HG02970 (cell line): Measurements from ENCODE around the gene VAV2.

ENCODE experiments used
- ATAC-seq: cut with Tn5 transposase; IDR thresholded peaks from one replicate; pipeline ENCODE4 v1.9.1; 2021; ENCODE audit warnings: mild to moderate bottlenecking, moderate library complexity, moderate number of reproducible peaks; ENCODE audit not compliant: unreplicated experiment, low FRiP score

Gene VAV2

DNA sequence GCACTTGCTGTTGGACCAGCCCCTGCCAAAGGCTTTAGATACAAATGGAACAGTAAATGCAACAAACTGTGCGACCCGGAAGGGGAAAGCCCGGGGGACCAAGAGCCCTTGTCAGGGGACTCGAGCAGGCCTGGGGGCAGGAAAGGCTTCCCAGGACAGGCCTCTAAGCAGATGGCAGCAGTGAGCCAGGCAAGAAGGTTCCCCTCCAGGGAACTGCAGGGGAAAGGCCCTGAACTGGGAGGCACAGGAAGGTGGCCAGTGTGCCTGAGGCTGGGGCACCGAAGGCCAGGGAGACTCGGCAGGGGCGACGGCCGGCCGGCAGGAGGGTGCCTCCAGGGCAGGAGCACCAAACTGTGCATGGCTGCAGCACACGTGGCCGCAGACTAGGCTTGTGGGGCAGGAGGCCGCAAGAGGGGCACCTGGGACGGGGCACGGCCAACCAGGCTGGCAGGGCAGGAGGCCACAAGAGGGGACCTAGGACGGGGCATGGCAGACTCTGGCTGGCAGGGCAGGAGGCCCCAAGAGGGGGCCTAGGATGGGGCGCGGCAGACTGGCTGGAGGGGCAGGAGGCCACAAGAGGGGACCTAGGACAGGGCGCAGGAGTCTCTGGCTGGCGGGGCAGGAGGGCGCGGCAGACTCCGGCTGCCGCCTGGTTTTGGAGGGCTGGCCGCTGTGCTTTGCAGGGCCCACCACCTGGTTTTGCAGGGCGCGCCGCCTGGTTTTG, 10.0 kb downstream of the VAV2 start:
- no peak for ATAC-seq

DNA sequence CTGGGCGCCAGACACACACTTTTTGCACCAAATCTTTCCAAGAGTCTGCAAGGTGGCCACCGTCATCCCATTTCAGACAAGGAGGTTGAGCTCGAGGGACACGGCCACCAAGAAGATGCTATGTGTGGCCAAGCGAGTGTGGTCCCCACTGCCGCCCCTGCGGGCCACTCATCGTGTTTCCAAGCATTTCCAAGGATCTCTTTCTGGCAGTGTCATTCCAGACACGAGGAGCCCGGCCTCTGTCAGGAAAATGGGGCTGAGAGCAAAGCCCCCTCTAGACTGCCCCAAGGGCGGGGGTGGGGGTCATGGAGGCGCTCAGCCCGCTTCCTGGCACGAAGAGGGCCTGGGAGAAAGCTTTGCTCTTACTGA, 10.6 kb downstream of the VAV2 start:
- no peak for ATAC-seq

DNA sequence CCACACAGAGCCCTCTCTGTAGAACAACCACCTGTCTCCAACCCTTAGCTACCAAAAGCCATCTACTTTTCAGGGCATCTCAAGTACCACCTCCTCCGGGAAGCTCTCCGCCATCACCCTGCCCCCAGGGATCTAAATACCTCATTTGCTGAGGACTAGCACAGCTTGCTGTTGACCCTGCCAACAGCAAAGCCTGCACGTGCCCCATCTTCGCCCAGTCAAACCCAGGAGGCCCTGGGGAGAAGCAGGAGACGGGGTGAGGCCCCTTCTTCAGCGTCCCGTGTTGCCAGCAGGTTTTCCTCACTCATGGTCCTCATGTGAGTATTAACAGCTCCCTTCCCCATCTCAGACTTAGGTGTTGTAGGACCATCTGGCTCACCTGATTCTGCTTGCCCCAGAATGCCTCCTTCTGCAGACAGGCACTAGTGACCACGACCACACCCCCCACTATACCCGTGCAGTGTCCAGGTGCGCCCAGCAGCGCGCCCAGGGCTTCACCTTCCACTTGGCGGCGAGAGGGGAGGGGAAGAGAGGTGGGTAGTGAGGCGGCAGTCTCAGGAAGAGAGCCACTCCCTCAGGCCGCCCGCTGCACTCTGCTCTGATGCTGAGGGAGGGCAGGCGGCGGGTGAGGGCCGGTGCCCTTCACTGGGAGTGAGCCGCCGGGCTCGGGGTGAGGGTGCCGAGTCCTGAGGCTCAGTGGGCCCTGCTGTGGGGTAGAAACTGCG, 11.1 kb downstream of the VAV2 start:
- ATAC-seq, result no peak

DNA sequence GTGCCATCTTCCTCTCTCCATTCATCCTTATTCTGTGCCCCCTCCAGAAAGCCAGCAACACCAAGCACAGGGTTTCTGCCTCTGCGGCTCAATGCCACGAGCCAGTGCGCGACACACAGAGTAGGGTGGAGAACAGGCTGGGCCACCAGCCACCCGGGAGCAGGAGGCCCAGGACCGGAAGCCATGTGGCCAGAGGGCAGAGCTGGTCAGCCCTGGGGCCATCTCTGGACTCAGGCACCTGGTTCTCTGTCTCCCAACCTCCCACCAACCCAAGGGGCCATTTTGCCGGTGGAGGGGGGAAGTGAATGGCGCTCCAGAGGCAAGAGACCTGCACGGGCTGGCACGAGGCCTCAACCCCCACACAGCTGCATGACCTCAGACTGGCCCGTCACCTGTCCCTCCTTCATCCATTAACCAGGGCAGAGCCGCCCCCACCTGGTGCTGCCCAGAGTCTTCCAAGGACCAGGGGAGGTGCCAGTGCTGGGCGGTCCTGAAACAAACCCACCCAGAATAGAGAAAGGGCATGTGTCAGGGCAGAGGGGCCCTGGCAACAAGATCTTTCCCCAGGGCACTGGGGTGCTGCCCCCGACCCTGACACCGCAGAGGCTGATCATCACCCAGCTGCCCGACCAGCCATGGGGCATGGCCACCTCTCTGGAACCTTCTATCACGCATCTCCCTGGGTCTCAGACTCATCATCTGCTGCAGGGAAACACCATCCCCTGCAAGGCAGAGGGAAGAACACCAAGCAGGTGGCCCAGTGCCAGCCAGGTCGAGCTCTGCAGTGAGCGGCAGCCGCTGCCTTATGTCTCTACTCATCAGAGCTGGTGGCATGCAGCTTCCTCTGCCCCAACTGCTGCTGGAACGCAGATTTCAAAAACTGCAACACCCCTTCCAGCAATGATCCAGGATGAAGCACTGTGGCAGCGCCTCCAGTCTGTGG, 11.9 kb downstream of the VAV2 start:
- no peak for ATAC-seq

DNA sequence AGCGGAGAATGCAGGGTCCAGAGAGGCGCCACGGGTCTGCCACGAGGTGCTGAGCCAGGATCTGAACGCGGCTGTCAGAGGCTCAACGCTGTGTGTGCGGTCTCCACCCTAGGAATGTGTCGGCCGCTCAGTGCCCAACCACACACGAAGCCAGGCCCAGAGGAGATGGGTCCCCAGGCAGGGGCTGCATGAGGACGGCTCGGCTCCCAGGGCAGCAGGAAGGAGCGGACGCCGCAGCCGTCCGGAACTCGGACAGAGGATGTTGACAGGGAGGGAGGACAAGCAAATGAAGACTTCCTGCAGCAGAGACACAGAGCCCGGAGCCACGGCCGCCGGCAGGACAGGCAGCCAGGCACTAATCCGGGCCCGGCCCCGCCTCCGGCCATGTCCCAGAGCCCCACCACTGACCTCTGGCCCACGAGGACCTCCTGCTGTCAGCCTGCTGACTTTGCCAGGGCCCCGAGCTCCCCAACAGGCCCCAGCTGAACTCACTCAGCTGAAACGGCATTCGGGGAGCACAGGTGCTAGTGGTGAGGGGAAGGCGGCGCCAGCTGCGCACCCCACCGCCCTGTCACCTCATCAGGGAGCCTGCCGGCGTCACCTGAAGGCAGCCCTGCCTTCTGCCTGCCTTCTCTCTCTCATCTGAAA, 12.7 kb downstream of the VAV2 start:
- no peak for ATAC-seq

DNA sequence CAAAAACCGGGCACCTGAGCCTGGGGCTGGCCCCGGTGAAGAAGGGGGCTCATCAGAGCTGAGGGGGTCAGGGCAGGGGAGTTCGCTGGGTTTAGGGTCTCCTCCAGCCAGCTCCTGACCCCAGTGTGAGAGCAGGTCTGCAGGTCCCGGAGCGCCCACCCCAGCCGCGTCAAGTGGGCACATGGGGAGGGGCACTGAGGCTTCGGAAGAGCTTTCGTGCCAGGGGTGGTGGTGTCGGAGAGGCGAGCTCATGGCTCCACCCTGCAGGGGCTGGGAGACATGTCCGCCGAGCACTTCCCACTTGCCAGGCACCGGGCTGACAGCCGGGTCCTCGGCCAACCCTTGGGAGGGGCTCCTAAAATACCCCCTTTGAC, 13.2 kb downstream of the VAV2 start:
- ATAC-seq, result no peak

DNA sequence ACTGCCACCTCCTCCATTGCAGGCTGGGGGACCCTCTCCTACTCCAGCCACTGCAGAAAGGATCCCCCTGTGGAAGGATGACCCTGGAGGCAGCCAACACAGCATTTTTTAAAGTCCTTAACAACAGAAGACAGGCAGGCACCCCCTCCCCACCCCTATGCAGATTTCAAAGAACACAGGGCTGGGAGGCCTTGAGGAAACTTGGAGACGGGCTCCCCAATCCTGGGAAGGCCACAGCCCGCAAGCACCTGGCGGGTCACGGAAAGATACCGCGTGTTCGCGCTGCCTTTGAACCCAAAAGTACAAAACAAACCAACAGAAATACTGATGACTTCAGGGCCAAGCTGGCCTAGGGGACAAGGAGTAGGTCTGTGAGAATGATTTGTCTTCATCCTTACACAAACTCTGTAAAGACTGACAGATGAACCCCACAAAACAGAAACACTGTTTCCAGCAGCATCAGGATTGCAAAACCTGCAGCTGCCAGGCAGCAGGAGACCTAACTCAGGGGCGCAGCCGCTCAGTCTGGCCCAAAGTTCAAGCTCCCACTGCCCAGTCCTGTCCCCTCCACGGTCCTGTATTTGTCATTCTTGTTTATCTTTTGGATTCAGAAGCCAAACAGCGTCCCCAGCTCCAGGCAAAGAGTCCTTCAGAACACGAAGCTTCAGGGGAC, 13.8 kb downstream of the VAV2 start:
- ATAC-seq, result no peak

DNA sequence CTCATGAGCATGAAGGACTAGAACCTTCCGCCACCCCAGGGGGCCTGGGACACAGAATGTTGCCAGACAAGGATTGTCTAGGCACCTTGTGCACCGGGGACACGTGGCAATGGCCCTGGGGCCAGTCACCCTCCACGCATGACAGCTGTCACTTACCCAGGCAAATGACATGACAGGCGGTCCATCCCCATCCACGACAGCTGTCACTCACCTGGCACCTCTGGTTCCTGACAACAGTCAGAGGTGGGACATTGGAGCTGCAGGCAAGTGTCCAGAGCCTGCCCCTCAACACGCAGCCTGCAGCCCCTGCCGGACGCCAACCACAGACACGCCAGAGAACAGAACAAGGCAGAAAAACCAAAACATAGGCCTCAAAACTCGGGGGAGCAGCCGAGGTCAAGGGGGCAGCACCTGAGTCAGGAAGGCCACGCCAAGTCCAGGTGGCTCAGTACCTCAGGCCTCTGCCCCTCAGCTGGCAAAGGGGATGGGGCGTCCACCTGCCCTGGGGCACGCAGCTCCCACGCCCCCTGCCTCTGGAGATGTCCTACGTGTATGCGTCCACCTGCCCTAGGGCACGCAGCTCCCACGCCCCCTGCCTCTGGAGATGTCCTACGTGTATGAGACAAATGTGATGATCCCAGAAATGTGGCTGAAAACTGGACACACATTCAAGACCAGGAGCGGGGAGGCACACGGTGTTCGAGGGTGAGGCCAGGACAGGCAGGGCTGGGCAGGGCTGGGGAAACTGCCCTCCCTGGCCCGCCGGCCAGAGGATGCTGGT, 14.5 kb downstream of the VAV2 start:
- no peak for ATAC-seq

DNA sequence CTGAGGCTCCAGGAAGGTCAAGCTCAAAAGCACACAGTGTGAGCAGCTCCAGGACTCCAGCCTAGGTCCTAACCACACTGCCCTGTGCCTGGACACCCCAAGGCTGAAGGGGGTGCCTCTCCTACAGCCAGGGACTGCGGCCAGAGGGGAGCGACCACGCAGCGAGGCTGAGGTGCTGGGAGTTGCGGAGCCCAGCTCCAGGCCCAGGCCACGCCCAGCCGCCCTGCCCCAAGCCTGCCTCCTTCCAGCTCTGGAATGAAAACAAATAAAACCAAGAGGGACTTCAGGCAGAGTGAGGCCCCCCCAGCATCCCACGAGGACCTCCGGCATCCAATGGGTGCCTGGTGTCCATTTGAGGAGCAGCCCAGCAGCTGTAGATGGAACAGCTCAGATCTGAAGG, 15.2 kb downstream of the VAV2 start:
- ATAC-seq, result no peak

DNA sequence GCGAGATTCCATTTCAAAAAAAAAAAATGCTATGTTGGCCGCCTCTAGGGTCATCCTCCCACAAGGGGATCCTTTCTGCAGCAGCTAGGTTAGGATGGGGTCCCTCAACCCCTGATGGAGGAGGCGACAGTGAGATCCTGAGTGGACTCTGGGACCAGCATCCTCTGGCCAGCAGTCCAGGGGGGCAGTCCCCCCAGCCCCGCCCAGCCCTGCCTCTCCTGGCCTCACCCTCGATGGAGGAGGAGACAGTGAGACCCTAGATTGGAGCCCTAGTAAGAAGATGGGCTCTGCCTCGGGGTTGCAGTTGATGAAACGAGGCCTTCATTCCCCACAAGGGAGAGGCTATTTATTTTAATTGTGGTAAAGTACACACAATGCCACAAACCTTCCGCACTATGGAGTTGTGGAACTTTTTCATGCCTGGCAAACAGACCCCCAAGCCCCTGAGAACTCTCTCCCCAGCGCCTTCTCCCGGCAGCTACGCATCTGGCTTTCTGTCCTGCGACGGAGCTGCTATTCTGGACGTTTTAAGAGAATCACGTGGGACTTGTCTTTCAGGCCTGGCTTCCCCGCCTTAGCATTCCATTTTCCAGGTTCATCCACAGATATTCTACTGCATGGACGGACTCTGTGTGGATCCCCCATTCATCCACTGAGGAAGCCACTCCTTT, 15.8 kb downstream of the VAV2 start:
- no peak for ATAC-seq

DNA sequence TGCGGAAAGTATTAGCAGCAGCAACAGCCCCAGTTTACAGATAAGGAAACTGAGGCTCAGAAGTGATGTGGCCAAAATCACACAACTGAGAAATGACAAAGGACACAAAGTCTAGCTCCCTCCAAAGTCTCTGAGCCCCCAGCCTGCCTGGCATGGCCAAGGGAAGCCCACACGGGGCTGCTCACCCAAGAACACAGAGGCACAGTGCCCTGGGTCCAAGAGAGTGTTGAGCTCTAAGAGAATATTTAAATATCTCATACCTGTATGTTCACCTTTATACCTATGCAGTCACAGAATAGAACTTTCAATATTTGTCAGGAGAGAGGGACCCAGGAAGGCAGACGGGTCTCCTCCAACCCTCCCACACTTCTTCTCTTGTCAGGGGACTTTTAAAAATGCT, 16.6 kb downstream of the VAV2 start:
- ATAC-seq, result no peak

DNA sequence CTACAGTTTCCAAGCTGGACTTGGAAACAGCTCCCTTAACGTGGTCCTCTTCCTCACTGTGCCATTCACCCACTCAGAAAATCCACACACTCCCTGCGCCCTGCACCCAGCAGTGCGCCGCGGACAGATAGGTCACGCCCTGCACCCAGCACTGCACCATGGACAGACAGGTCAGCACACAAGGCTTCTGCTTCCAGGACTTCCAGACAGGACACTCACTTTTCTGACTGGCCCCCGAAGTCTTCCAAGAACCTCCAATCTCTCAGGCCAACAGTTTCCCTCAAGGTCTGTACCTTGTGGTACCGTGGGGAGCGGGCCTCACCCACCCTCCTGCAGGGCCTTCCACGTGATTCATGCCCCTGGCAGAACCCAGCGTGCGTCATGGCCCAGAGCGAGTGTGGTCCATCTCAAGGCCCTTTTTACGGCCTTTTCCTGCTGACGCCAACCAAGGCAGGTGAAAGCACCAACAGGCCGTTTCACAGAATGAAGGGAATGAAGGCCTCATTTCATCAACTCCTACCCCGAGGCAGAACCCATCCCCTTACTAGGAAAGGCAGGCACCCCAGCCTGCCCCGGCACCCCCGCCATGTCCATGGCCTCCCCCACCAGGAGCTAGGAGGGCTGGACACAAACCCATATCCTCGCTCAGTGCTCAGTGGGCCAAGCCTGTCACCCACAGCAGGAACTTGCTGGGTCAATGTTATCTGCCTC, 17.3 kb downstream of the VAV2 start:
- no peak for ATAC-seq

DNA sequence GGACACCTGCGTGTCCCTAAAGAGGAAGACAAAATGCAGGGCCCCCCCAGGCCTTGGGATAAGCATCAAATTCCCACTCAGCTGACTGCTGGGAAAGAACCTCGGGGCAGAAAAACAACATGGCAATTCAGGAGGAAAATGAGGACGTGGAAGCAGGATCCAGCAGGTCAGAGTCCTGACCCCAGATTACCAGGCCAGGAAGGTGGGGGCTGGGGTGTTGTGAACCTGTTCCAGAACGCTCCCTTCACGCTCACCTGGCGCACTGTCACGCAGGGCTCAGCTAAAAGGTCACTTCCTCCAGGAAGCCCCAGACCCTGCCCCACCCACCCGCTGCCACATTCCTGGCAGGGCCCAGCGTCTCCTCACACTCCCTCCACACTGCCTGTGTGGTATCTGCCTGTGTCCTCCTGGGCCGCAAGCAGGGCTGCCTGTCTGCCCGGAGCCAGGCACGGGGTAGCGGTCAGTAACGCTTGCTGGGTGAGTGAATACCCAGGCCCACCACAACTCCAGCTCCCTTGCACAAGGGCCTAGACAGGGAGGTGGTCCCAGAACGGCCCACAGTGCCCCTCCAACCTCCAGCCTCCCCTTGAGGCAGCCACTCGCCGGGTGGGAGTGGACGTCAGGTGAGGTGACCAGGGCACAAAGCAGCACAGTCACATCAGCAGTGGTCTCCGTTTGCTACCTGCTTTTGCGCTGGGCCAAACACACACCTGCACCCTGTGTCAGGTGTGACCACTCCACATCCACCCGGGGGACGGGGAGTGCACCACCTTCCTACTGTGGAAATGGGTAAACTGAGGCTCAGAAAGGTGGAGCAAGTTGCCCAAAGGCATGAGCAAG, 18.1 kb downstream of the VAV2 start:
- no peak for ATAC-seq

DNA sequence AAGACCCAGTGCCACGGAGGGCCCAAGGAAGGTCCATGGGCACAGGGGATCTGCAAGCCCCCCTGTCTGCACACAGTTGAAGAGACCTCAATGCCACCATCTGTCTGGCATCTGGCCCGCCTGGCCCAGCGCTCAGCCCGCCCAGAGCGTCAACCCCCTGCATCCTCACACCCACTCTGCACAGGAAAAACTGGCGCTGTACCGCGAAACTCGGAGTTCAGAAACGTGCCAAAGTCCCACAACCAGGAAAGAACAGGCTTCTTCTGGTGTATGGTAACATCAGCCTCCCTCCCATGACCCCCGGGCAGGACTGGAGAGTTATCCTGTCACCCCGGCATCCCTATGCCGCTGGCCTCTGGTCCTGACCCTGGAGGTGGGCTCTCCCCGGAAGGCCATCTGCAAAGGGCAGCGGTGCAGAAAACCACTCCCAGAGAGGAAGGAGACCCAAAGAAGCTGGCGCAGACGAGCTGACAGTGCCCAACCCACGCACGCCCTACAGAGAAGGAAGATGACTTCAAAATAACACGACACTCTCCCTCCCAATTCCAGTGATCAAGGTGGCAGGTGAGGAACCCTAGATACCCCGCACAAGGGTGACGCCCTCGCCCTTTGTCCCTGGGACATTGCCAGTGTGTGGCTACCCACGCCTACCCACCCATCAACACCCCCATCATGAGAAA, 18.9 kb downstream of the VAV2 start:
- no peak for ATAC-seq

DNA sequence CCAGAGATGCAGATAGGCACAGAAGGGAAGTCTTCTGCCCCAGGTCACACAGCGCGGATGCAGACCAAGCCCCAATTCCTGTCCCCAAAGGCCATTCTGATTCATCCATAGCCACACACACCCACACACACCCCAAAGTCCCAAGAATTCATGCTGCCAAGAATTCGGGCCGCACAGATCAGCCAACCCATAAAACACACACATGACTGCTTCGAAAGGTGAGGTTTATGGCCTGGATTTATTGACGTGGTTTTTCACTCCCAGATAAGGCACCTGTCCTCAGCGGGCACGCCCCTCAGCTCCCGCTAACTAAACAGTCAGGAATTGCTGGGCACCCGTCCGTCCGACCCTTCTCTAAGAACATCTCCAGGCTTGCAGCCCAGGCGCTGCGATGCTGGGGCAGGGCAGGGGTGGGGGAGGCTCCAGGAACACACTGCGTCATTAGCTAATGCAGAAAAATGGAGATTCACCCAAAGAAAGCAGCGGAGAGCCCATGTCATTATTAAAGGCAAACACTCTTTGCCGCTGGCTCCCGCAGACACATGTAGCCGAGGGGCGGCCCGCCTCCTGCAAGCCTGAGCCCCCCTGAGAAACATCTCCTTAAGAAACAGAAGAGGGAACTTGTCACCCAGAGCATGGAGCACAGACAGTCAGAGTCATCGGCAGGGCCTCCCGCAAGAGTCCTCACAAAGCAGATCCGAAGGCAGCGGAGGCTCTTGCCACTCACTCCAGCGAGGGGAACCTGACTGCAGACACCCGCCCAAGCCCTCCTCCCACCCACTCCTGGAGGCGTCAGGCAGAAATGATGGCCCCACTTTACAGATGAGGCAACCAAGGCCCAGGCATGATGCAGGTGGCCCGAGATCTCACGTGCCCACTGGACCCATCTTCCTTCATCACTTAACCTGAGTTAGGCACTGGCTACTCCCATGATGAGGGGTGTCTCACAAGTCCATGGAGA, 19.9 kb downstream of the VAV2 start:
- ATAC-seq, result no peak
